ENCODE data around the gene TMEM52. TPM values are rescaled to one million over a fixed set of nuclear protein-coding genes. Genes with fewer than 3 reads are reported as not detected.

The TMEM52 gene
- total and polyA plus RNA-seq, 9 of the 15 experiments (the other 6 are each of a cell fraction or from before 2014, with no cell fraction given), result 0.37 to 22.5 (median 6.8) TPM

GRCh38 chr1:1908506-1908791 lies 10.6 kb downstream of the TMEM52 start (continued):
- TF ChIP-seq AFF4 (CRISPR knock-in tag; IDR thresholded peaks at IDR 0.05) (no peak), HNRNPL (IDR thresholded peaks at IDR 0.05; ENCODE audit: low read depth, low read length) (peak; percentile 69; the same call in 1 of the 2 replicates), DDX20 (tag; IDR thresholded peaks at IDR 0.05; ENCODE audit: low read depth) (no peak), EGR1 (conservative IDR thresholded peaks at IDR 0.05) (peak; percentile 18; the same call in 1 of the 2 replicates), E2F6 (IDR thresholded peaks at IDR 0.05; ENCODE audit: borderline replicate concordance in 1 of 2, extremely low read depth in 1 of 2, insufficient read depth in 1 of 2, insufficient read length in 1 of 2, low read depth in 1 of 2, low read length in 1 of 2, poor library complexity in 1 of 2, severe bottlenecking in 1 of 2) (peak; percentile 13 to 59), ATF2 (CRISPR knock-in tag; IDR thresholded peaks at IDR 0.05) (no peak), MGA (IDR thresholded peaks at IDR 0.05) (peak; percentile 71), RBM14 (IDR thresholded peaks at IDR 0.05; ENCODE audit: borderline replicate concordance, insufficient read depth, low read depth, low read length) (0 out of 2 replicates have a peak, but pooled peaks have one; percentile 66)

Measured in K562 (cell line).